NOMO-1 treated with DMSO at 0.1 percent for 48 hours (cell line): ENCODE results near the gene TEX51.

ENCODE experiments used
- DNase-seq: peaks from one replicate; lab custom pipeline; 2025; ENCODE audit not compliant: unreplicated experiment; lab: John Stamatoyannopoulos, UW

The TEX51 gene

GRCh38 chr2:126913329-126913728 lies 14.6 kb downstream of the TEX51 start:
- DNase-seq = no peak

GRCh38 chr2:126913881-126914615 lies 15.4 kb downstream of the TEX51 start:
- DNase-seq = no peak

- DNase-seq = no peak
Observed at GRCh38 chr2:126914811-126915500, 16.3 kb downstream of the TEX51 start.

- no peak for DNase-seq
Observed at GRCh38 chr2:126915903-126916302, 17.2 kb downstream of the TEX51 start.

GRCh38 chr2:126916744-126917143 lies 18.1 kb downstream of the TEX51 start:
- no peak for DNase-seq

- no peak for DNase-seq
Observed at GRCh38 chr2:126921066-126921465, 22.4 kb downstream of the TEX51 start.

- DNase-seq = no peak
Observed at GRCh38 chr2:126930970-126931590, 32.4 kb downstream of the TEX51 start.

GRCh38 chr2:126932529-126932928 lies 33.8 kb downstream of the TEX51 start:
- peak; percentile 83 for DNase-seq

GRCh38 chr2:126932966-126933710 lies 34.4 kb downstream of the TEX51 start:
- DNase-seq = no peak

GRCh38 chr2:126933711-126934091 lies 35.0 kb downstream of the TEX51 start:
- DNase-seq = no peak

GRCh38 chr2:126934809-126935208 lies 36.1 kb downstream of the TEX51 start:
- no peak for DNase-seq

- DNase-seq = no peak
Observed at GRCh38 chr2:126935774-126936173, 37.1 kb downstream of the TEX51 start.

- no peak for DNase-seq
Observed at GRCh38 chr2:126936219-126936723, 37.6 kb downstream of the TEX51 start.

- DNase-seq = no peak
Observed at GRCh38 chr2:126940331-126940730, 41.6 kb downstream of the TEX51 start.

- no peak for DNase-seq
Observed at GRCh38 chr2:126942427-126943203, 43.9 kb downstream of the TEX51 start.

- DNase-seq = no peak
Observed at GRCh38 chr2:126943612-126944348, 45.1 kb downstream of the TEX51 start.

GRCh38 chr2:126945118-126945517 lies 46.4 kb downstream of the TEX51 start:
- DNase-seq = no peak

GRCh38 chr2:126946318-126947102 lies 47.8 kb downstream of the TEX51 start:
- DNase-seq = no peak

GRCh38 chr2:126947103-126947429 lies 48.4 kb downstream of the TEX51 start:
- no peak for DNase-seq
